HG03565 (cell line): Measurements from ENCODE around the gene LSP1.

ENCODE experiments used
- ATAC-seq: cut with Tn5 transposase; IDR thresholded peaks from one replicate; pipeline ENCODE4 v1.9.1; 2021; ENCODE audit warnings: mild to moderate bottlenecking, moderate library complexity; ENCODE audit not compliant: unreplicated experiment

The LSP1 gene

DNA sequence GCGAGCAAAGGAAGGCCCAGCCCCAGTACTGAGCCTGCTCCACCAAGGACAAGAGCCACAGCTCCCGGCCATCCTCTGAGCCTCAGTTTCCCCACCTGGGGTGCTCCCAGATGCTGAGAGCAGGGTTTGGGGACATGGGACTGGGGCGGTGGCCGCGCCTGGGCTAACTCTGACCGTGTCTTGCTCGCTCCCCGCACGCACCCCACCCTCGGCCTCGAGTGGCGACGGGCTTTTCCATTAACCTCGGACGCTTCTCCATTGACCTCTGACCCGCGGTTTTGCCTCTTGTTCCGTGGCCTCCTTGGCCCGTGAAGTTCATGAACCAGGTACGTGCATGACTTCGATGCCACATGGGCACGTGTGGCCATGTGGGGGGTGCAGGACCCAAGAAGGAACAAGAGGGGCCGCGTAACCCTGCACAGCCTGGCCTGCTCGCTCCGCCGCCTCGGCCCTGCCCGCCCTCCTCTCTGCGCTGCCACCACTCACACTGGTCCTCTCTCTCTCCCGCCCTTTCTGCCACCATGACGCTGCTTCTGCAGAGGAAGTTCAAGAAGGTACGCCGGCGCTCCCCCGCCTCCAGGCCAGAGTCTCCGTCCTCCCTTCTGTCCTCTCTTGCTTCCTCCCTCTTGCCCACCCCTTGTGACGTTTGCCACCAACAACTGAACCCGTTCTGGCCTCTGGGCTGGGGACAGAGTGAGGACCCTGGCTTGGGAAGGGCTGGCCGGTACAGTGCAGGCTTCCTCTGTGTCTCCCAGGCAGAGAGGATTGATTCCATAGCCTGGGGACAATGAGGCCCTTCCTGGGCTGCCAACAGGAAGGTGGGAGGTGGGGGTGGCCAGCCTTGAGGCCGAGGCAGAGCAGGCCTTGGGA, 73.5 kb downstream of the LSP1 start:
- no peak for ATAC-seq

DNA sequence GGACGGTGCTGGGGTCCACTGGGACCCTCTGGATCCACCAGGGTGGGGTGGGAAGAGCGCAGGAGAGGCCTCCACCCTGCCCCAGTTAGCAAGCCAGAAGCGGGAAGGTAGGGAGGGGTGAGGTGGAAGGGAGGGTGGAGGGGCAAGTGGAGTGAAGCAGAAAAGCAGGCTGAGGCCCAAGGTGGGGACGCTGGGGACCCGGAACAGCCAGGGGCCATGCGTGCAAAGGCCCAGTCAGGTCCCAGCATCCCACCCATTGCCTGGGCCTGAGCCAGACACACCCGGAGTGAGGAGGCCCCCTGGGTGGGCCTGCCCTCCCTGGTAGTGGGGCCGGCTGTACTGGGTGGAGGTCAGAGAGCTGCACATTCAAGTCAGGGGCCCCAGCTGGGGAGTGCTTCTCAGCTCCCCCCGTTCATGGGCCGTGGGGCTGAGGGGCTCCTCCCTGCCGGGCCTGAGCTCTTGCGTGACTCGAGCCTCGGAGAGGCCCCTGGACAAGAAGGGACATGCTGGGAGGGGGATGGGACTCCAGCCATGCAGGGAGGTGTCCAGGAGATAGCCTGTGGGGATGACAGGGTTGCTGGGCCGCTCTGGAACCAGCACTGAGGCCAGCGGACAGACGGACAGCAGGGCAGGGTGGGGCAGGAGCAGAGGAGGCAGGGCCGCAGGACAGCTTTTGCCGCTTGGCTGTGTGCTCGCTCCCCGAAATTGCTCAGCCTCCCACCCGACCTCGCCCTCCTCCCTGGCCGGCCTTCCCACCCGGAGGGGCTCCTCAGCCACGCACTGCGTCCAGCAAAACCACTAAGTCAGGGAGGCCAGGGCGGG, 74.4 kb downstream of the LSP1 start:
- no peak for ATAC-seq

DNA sequence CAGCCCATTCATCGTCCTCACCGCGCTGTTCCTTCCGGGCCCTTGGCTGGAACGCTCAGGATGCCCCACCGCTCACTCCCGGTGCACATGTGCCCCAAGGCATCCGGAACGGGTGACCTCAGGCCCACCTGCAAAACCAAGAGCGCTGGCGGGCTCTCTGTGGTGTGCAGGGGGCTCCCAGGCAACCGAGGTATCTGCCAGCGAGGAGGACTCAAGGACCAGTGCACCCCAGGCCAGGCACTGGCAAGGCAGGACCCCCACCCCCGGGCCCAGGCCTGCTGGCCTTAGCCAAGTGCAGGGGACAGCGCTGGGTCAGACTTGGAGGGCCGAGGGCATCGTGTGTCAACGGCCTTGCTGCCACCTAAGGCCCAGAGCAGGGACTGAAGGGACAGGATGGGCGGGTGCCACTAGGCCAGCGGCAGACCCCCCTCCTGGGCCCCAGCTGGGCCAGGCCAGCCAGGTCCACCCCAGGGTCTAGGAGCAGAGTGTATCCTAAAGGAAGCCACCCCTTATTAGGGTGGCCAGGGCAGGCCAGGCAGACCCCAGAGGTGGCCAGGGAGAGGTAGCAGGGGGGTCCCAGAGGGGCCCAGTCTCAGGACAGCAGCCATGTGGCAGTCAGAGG, 75.1 kb downstream of the LSP1 start:
- ATAC-seq = no peak

DNA sequence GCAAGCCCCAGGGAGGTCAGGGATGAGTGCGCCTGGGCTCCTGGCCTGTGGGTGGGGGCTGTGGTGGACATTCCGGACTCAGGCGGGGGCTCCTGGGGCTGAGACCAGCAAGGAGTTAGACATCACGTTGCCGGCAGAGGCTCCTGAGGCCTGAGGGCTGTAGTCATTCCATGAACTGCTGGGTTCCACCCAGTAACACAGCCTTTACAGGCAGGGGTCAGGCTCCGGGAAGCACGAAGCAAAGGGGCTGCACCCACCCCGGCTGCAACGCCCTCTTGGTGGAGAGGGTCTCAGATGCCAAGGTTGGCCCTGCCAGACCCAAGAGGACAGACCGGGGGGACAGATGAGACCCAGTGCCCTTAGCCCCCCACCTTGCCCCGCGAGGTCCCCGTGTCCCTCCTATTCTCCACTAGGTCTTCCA, 75.6 kb downstream of the LSP1 start:
- ATAC-seq = no peak

DNA sequence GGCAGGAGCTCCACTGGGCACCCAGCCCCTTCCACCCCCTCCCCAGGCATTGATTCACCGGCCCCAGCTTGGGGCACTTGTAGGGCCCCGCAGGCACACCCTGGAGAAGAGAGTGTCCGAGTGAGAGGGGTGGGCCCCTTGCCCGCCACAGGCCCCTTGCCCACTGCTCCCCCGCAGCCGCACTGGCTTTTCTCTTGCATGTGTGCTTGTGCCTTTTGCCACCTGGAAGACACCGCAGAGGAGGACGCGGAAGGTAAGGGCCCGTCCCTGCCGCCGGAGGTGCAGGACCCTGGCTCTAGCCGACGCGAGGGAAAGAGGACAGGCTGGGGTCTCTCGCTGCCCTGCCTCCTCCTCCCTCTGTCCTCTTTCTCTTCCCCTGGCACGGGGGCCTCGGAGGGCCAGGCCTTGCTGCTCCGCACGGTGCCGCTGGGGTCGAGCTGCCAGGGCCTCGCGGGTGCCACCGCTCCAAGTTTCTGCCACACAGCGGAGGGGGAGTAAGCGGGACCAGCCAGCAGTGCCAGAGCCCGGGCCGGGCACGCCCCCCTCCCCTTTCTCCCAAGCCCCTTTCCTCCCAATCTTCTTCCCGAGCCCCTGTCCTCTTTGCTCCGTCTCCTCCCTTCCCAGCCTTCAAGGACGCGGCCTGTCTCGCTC, 76.1 kb downstream of the LSP1 start:
- no peak for ATAC-seq

DNA sequence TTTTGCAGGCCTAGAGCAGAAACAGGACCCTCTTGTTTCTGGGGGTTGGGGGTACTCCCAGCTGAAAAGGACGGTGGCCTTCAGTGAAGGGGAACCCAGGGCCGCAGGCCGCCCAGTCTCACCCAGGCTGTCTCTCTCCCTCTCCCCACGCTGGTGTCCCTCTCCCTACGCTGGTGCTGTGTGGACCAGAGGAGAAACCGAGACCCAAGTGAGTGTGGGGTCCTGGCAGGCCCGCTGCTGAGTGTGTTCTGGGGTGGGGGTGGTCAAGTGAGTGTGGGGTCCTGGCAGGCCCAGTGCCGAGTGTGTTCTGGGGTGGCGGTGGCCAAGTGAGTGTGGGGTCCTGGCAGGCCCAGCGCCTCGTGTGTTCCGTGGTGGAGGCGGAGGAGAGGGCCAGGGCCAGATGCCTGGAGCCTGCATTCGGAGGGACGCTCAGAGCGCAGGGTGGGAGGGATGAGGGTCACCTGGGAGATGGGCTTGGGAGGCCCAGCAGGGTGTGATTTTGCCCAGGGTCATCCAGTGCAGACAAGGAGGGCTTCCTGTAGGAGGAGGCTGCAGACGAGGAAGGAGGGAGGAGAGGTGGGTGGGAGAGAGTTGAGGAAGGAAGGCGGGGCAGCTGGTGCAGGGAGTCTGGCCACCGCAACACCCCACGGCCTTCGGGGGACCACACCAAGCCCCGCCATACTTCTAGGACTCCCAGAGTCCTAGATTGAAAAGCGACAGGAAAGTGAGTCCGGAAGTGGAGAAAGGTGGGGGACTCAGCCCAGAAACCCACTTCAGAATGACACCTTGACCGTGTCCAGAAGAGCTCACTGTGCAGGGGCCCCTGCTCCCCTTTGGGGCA, 77.0 kb downstream of the LSP1 start:
- ATAC-seq = no peak

DNA sequence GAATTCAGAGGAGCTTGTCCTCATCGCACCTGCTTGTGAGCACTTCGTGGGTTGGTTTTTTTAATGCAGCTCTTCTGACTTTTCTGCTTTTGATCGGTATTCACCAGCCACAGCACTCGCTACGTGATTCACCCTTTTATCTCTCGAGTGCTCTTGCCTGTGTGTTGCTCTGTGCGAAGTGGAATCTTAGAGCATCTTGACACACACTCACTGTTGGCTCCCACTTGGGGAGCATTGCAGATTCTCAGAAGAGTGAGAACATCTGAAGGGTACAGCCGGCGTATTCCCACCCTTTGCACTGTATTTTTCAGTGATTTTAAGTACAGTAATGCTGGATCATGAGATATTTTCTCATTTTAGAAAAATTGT, 77.6 kb downstream of the LSP1 start:
- ATAC-seq = no peak

DNA sequence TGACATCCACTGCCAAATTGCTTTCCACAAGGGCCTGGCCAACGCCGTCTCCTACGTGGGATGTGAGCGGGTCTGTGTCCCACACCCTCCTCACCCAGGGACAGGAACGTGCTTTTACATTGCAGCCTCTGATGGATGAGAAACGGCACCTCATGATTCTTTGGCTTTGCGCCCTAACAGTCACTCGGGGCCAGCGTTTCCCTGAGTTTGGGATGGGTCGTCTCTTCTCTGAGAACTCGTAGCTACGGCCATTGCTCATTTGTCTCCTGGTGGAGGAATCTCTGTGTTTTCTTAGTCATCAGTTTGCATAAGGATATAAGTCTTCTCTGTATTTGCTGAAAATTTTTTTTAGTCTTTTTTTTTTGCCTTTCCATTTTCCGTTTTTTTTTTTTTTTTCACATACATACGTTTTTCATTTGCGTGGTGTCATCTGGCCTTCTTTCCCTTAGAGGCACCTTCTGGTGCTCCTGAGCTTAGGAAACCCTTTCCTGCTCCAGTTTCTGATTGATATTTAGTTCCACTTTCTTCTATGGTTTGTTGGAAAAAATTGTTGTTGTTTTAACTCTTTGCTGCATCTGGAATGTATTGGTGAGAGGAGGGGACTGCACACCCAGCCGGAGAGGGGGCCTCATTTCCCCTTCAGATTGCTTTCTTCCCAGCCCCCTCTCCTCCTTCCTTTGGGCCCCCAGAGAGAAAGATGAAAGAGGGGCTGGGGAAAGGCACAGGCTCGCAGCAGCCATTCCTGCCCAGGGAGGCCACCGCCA, 78.6 kb downstream of the LSP1 start:
- no peak for ATAC-seq

DNA sequence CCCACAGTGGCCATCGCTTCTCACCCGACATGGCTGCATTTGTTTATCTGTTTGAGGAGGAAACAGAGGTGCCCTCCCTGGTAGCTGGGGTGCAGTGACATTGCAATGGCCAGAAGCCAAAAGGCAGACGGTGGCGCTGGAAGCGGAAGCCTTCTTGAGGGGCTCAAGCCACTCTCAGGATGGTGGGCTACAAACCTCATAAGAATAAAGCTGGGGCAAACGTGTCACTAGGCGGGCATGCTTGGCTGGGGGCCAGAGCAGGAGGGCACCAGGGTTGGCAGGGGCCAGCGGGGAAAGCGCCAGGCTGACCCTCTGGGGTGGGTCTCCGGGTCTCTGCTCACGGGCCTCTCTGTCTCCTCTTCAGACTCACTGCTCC, 79.2 kb downstream of the LSP1 start:
- ATAC-seq = no peak

DNA sequence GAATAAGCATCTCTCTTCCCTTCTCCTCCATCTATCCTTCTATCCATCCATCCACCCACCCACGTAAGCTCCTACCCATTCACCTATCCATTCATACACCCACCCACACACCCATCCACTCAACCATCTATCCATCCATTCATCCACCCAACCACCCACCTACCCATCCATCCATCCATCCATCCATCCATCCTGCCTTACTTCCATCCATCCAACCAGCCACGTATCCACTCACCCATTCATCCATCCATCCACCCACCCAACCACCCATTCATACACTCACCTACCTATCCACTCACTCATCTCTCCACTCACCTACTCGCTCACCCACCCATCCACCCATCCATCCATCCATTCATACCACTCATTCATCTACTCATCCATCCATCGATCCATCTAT, 79.8 kb downstream of the LSP1 start:
- no peak for ATAC-seq

DNA sequence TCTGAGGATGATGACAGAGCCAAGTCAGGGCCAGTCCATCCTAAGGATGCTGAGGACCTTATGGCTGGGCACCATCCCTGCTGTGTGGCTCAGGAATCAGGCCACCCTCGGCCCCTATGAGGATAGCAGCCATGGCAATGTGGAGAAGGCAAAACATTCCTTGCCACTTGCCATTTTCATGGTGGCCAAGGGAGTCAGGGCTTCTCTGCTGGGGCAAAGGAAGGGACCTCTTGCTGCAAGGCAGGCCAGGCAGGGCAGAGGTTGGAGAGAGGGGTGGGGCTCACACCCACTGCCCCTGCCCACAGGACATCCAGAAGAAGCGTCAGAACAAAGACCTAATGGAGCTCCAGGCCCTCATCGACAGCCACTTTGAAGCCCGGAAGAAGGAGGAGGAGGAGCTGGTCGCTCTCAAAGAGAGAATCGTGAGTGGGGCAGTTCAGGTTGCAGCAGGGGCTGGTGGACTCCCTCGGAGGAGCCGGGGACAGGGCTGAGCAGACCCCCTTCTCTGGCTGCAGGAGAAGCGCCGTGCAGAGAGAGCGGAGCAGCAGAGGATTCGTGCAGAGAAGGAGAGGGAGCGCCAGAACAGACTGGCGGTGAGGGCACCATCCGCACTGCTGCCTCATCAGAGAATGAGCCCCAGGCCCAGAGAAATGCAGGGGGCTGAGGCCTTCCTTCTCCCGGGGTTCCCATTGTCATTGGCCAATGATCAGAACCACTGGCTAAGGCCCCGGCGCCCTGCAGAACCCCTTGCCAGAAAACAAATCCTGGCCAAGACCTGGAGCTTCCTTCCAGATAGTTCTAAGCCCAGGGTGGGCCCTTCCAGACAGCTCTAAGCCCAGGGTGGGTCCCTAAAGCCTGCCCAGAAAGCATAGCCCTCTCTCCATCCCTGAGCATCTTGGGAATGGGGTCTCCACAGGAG, 80.8 kb downstream of the LSP1 start:
- no peak for ATAC-seq

DNA sequence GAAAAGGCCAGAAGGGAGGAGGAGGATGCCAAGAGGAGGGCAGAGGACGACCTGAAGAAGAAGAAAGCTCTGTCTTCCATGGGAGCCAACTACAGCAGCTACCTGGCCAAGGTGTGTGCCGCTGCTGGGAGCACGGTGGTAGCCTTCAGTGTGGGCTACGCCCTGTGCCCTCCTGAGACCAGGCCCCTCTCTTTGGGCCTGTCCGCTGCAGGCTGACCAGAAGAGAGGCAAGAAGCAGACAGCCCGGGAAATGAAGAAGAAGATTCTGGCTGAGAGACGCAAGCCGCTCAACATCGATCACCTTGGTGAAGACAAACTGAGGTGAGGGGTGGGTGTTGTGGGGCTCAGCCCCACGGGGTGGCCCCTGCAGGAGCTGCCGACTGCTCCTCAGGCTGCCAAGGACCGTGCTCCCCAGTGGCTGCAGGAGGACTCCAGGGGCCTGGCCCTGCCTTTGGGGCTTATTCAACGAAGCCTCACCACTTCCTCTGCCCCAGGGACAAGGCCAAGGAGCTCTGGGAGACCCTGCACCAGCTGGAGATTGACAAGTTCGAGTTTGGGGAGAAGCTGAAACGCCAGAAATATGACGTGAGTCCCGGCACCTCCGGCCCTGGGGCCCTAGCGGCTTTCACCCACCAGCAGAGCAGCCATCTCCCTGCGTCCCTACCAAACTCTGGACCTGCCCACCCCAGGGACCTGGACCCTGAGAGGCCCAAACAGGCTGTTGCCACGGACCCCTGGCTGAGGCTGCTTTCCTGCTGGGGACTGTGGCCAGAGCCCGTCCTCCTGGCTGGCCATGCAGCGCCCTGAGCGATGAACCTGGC, 81.7 kb downstream of the LSP1 start:
- ATAC-seq = no peak

DNA sequence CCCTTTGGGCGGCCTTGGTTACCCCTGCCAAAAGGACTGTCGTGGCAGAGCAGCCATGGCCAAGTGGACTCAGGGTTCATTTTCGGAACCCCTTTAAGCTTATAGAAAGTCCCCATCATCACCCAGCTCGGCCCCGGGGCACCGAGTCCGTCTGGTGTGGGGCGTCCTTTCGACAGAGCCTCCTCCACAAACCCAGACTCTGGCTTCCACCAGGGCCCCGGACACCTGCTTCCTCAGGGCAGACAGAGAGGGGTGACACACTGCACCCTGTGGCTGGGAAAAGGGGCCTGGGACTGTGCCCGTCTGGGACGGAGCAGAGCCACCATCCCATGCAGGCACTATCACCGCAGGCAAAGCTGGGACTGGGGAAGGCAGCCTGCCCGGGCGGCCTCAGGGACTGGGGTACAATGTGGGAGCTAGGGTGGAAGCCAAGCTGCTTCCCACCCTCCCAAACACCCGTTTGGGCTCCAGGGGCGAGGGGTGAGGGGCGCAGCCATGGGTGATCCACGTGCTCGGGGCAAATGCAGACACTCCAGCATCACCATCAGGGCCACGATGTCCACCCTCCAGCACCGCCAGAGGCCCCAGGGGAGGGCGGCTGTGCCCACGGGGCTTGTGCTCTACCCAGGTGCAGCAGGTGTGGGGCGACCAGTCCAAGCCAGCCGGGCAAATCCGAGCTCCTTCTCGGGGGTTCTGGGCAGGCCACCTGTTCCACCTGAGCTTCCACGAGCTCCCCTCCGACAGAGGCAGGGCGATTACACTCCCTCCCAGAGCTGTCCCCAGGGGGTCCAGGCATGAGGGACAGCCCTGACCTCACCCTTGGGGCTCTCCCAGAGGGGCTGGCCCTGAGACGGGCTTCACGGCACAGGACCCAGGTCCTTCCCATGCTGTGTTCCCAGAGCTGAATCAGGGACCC, 82.5 kb downstream of the LSP1 start:
- ATAC-seq = no peak

DNA sequence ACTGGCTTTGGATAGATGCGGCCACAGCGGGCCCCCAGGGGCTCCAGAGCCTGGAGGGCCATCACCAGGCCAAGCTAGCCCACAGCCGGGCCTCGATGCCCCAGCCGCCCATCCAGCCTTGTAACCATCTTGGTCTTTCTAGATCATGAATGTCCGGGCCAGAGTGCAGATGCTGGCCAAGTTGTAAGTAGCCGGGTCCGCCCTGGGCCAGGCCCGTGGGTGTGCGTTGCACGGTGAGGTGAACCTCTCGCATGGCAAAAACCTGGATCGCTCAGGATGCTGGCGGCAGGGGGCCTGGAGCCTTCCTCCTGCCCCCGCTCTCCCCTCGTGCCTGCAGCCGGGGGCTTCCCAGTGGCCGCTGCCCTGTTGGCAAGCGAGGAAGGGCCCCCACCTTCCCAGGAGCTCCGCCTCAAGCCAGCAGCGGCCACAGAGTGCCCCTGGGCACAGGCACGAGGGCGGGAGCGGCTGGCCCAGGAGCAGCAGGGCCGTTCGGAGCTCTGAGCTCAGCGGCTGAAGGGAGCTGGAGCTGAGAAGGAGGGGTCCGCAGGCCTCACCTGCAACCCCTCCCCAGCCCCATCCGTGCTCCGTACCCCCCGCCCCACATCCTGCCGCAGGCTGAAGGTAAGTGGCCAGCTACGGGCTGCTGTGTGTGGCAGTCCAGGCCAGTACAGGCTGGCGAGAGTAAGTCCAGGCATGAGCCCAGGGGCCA, 83.3 kb downstream of the LSP1 start:
- ATAC-seq = no peak

DNA sequence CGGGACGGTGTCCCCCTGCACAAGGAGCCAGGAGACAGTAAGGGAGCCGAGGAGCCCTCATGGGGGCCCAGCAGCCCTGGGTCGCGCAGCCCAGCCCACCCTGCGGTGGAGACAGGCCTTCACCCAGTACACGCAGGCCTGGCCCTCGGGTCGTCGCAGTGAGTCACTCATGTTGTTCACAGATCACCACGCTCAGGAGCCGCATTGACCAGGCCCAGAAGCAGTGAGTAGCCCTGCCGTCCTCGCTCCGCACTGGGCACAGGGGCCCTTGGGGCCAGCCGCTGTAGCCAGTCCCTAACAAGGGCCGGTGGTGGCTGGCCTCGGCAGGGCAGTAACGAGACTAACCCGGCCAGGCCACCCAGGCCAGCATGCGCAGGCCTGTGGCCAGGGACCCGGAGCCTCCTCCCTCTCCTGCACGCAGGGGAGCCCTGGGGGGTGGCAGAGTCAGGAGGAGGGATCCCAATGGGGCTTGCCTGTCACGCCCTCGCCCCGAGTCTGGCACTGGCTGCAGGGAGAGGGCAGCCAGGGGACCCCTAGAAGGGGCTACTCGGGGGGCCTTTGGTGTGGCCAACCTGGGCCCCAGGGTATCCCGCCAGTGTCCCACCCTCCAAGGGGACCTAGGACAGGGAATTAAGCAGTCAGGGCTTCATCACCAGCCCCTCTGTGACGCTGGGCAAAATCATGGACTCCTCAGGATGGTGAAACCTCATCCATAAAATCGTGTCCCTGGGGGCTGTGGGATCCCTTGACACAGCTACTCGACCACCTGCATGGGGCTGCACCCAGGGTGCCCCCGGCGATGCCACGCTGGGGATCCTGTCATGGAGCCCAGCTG, 84.1 kb downstream of the LSP1 start:
- no peak for ATAC-seq
